HepG2 (cell line): Measurements from ENCODE around the gene CENPL. TPM values are rescaled to one million over a fixed set of nuclear protein-coding genes. Genes with fewer than 3 reads are reported as not detected.

Experiments
- BRD4 ChIP-seq: sonication (generic); formaldehyde crosslinking; IDR thresholded peaks from 2 replicates; pipeline ENCODE4 v1.4.0; 2020; ENCODE audit warnings: missing genetic modification reagents
- CREB1 ChIP-seq, 2 experiments: fragments of 450-650 bp in 1 of 2; IDR thresholded peaks; 2 replicates each; pipeline ENCODE4 v1.6.1; 2016 to 2017; ENCODE audit warnings: control low read depth in 1 of 2, mild to moderate bottlenecking in 1 of 2, missing compliant biosample characterization in 1 of 2, missing genetic modification characterization in 1 of 2
- GATAD1 ChIP-seq: IDR thresholded peaks from 2 replicates; pipeline ENCODE4 v1.6.1; 2016; ENCODE audit warnings: missing genetic modification reagents, missing compliant biosample characterization
- KLF12 ChIP-seq: sonication (generic); formaldehyde crosslinking; IDR thresholded peaks from 2 replicates; pipeline ENCODE4 v1.4.0; 2020; ENCODE audit warnings: missing genetic modification reagents, borderline replicate concordance
- KMT2A ChIP-seq: sonication (generic); formaldehyde crosslinking; IDR thresholded peaks from 2 replicates; pipeline ENCODE4 v1.4.0; 2020; ENCODE audit warnings: missing genetic modification reagents
- MED13 ChIP-seq: sonication (generic); formaldehyde crosslinking; IDR thresholded peaks from 2 replicates; pipeline ENCODE4 v1.5.0; 2020; ENCODE audit warnings: missing genetic modification reagents
- MLX ChIP-seq: IDR thresholded peaks from 2 replicates; pipeline ENCODE4 v1.6.1; 2016
- RFX3 ChIP-seq: IDR thresholded peaks from 2 replicates; pipeline ENCODE4 v1.6.1; 2016; ENCODE audit warnings: missing biosample characterization, missing genetic modification reagents
- RXRB ChIP-seq: IDR thresholded peaks from 2 replicates; pipeline ENCODE4 v1.6.1; 2016; ENCODE audit warnings: borderline replicate concordance, missing genetic modification reagents, missing compliant biosample characterization
- SKI ChIP-seq: fragments of 450-650 bp; IDR thresholded peaks from one replicate; pipeline ENCODE4 v1.6.1; 2018; ENCODE audit warnings: mild to moderate bottlenecking; ENCODE audit not compliant: partially characterized antibody
- SOX6 ChIP-seq, 2 experiments: fragments of 450-650 bp in 1 of 2; sonication (generic) in 1 of 2; formaldehyde crosslinking in 1 of 2; IDR thresholded peaks; 2 replicates each; pipeline versions ENCODE4 v1.4.0 to v1.6.1; 2017 to 2020; ENCODE audit warnings: antibody characterized with exemption in 1 of 2, mild to moderate bottlenecking in 1 of 2, missing genetic modification reagents in 1 of 2
- ZNF230 ChIP-seq: sonication (generic); formaldehyde crosslinking; IDR thresholded peaks from 2 replicates; pipeline ENCODE4 v1.4.0; 2020; ENCODE audit warnings: mild to moderate bottlenecking, missing genetic modification reagents
- ZNF263 ChIP-seq: sonication (generic); formaldehyde crosslinking; IDR thresholded peaks from 2 replicates; pipeline ENCODE4 v1.4.0; 2020; ENCODE audit warnings: missing genetic modification reagents
- ZNF275 ChIP-seq: sonication (generic); formaldehyde crosslinking; IDR thresholded peaks from 2 replicates; pipeline ENCODE4 v1.8.0; 2022; ENCODE audit warnings: missing genetic modification reagents, mild to moderate bottlenecking, inconsistent platforms, borderline replicate concordance
- ZNF687 ChIP-seq: sonication (generic); formaldehyde crosslinking; IDR thresholded peaks from 2 replicates; pipeline ENCODE4 v1.5.1; 2020; ENCODE audit warnings: mild to moderate bottlenecking, missing genetic modification reagents, moderate library complexity
- ZNF710 ChIP-seq: sonication (generic); formaldehyde crosslinking; IDR thresholded peaks from 2 replicates; pipeline ENCODE4 v1.5.0; 2020; ENCODE audit warnings: mild to moderate bottlenecking, missing genetic modification reagents, borderline replicate concordance
- ZXDC ChIP-seq: sonication (generic); formaldehyde crosslinking; IDR thresholded peaks from 2 replicates; pipeline ENCODE4 v1.5.0; 2020; ENCODE audit warnings: mild to moderate bottlenecking, missing genetic modification reagents
- polyA plus RNA-seq, 8 experiments: library from polyadenylated mRNA; depleted of rRNA in 3 of 8; stranded (reverse) in 7 of 8; unstranded in 1 of 8; fragments of >200 nt; fragmentation: Illumina TruSeq in 4 of 8; extraction: Trizol in 4 of 8; gene quantifications; 2 replicates each; pipeline versions ENCODE4 v1.2.1 to v1.2.3, GENCODE V29; 2011 to 2016; ENCODE audit warnings: low read depth in 4 of 8, missing spikeins in 1 of 8, mixed read lengths in 1 of 8; ENCODE audit not compliant: insufficient read depth in 1 of 8
- total RNA-seq, 5 experiments: library from RNA; depleted of rRNA; stranded (reverse); fragments of >200 nt; fragmentation: Illumina TruSeq; extraction: Trizol; gene quantifications; 2 replicates each; pipeline ENCODE4 v1.2.3, GENCODE V29; 2016; ENCODE audit warnings: low read depth in 1 of 5

Gene CENPL
- total and polyA plus RNA-seq, 2 of the 13 experiments (the other 11 are each of a cell fraction or from before 2014, with no cell fraction given), result 4.4 to 14.2 TPM

GRCh38 chr1:173867753-173868265 lies 43.1 kb upstream of the CENPL start, which contains the start of gene GAS5 (continued):
- TF ChIP-seq ZNF710 (CRISPR knock-in tag) (no peak), ZNF263 (peak; percentile 91), MLX (CRISPR knock-in tag) (peak; percentile 22; the same call in 1 of the 2 replicates), KMT2A (CRISPR knock-in tag) (peak; percentile 61; the same call in 1 of the 2 replicates), MED13 (CRISPR knock-in tag) (no peak; the same call in 1 of the 2 replicates), SKI (peak; percentile 16), CREB1 (IDR thresholded peaks at IDR 0.05) (peak; percentile 100), CREB1 (CRISPR knock-in tag; IDR thresholded peaks at IDR 0.05) (peak; percentile 97), ZXDC (0 out of 2 replicates have a peak, but pooled peaks have one; percentile 54), ZNF687 (CRISPR knock-in tag) (peak; percentile 12; the same call in 1 of the 2 replicates), KLF12 (CRISPR knock-in tag) (peak; percentile 54; the same call in 1 of the 2 replicates), RXRB (CRISPR knock-in tag) (peak; percentile 31; the same call in 1 of the 2 replicates), GATAD1 (CRISPR knock-in tag) (0 out of 2 replicates have a peak, but pooled peaks have one; percentile 3), SOX6 (IDR thresholded peaks at IDR 0.05) (no peak), SOX6 (CRISPR knock-in tag; IDR thresholded peaks at IDR 0.05) (no peak), RFX3 (0 out of 2 replicates have a peak, but pooled peaks have one; percentile 32), ZNF230 (CRISPR knock-in tag) (peak; percentile 75; the same call in 1 of the 2 replicates), BRD4 (0 out of 2 replicates have a peak, but pooled peaks have one; percentile 70), ZNF275 (CRISPR knock-in tag) (no peak)
